B cell (primary cell): ENCODE results near the gene RAB6B. TPM values are rescaled to one million over a fixed set of nuclear protein-coding genes. Genes with fewer than 3 reads are reported as not detected.

Source experiments
- ATAC-seq: fragments of 200-7000 bp; cut with Tn5 transposase; one replicate; pipeline ENCODE4 v1.10.0; 2021; ENCODE audit warnings: low read depth, mild to moderate bottlenecking, moderate number of reproducible peaks, moderate library complexity
- CTCF ChIA-PET: fragments of 350-600 bp; sonication (Branson Sonifier 250); formaldehyde crosslinking; loops from one replicate; lab custom pipeline; 2021; ENCODE audit warnings: antibody characterized with exemption, inconsistent platforms; lab: Charles Lee
- POLR2A ChIA-PET: fragments of 350-600 bp; sonication (Branson Sonifier 250); formaldehyde crosslinking; loops from one replicate; lab custom pipeline; 2021; ENCODE audit warnings: antibody characterized with exemption; lab: Charles Lee
- DNase-seq: peaks from one replicate; pipeline ENCODE4 v3.0.0; 2013
- H2AFZ ChIP-seq: 2 replicates; pipeline ENCODE4 v1.6.1; 2012; ENCODE audit warnings: mild to moderate bottlenecking, low read depth, low read length; ENCODE audit not compliant: insufficient read depth, poor library complexity, severe bottlenecking
- H3K27ac ChIP-seq, 2 donors: 1 replicate in 1 of 2; 2 replicates in 1 of 2; pipeline ENCODE4 v1.5.1; 2012 to 2013; ENCODE audit warnings: low read length in 2 of 2, mild to moderate bottlenecking in 2 of 2, moderate library complexity in 1 of 2
- H3K27me3 ChIP-seq, 4 experiments: fragments of 200-600 bp in 1 of 4; sonication (generic) in 1 of 4; replicated peaks in 1 of 4; 1 replicate in 2 of 4; 2 replicates in 2 of 4; pipeline versions ENCODE4 v1.6.1 to v1.7.0; 2013 to 2016; ENCODE audit warnings: low read length in 3 of 4, mild to moderate bottlenecking in 2 of 4, mixed read lengths in 1 of 4, moderate library complexity in 1 of 4; ENCODE audit not compliant: insufficient read depth in 4 of 4, control insufficient read depth in 3 of 4; ENCODE audit errors: control extremely low read depth in 1 of 4
- H3K36me3 ChIP-seq, 2 experiments: replicated peaks in 1 of 2; 1 replicate in 1 of 2; 2 replicates in 1 of 2; pipeline versions ENCODE4 v1.6.1 to v1.7.1; 2013; ENCODE audit warnings: low read length in 1 of 2; ENCODE audit not compliant: insufficient read depth in 2 of 2, control insufficient read depth in 1 of 2; ENCODE audit errors: control extremely low read depth in 1 of 2, extremely low read depth in 1 of 2
- H3K4me1 ChIP-seq, 2 donors: fragments of 200-600 bp in 1 of 2; sonication (generic) in 1 of 2; 1 replicate in 1 of 2; 2 replicates in 1 of 2; pipeline versions ENCODE4 v1.5.1 to v1.6.1; 2013 to 2017; ENCODE audit warnings: low read length in 2 of 2; ENCODE audit not compliant: control insufficient read depth in 2 of 2, insufficient read depth in 2 of 2
- H3K4me2 ChIP-seq: replicated peaks from 2 replicates; pipeline ENCODE3; 2012; ENCODE audit warnings: mild to moderate bottlenecking, low read depth, low read length; ENCODE audit not compliant: poor library complexity, severe bottlenecking
- H3K4me3 ChIP-seq, 5 experiments: fragments of 200-600 bp in 1 of 5; sonication (generic) in 1 of 5; 1 replicate in 3 of 5; 2 replicates in 2 of 5; pipeline versions ENCODE4 v1.5.1 to v1.7.0; 2011 to 2016; ENCODE audit warnings: low read length in 4 of 5, mild to moderate bottlenecking in 4 of 5, low read depth in 2 of 5, control low read depth in 1 of 5, moderate library complexity in 1 of 5; ENCODE audit not compliant: insufficient read depth in 1 of 5; ENCODE audit errors: control extremely low read depth in 1 of 5, extremely low read depth in 1 of 5
- H3K79me2 ChIP-seq: fragments of 200-600 bp; sonication (generic); one replicate; pipeline ENCODE4 v1.6.0; 2016; ENCODE audit warnings: low read length; ENCODE audit not compliant: control insufficient read depth, insufficient read depth
- H3K9ac ChIP-seq: fragments of 200-600 bp; sonication (generic); 2 replicates; pipeline ENCODE4 v1.6.1; 2017; ENCODE audit warnings: mild to moderate bottlenecking, low read length, moderate library complexity
- H3K9me3 ChIP-seq, 3 donors: one replicate each; pipeline versions ENCODE4 v1.6.1 to v1.7.1; 2013; ENCODE audit warnings: low read length in 2 of 3; ENCODE audit not compliant: control insufficient read depth in 2 of 3, insufficient read depth in 1 of 3; ENCODE audit errors: control extremely low read depth in 1 of 3
- H4K20me1 ChIP-seq: 2 replicates; pipeline ENCODE4 v1.6.0; 2012; ENCODE audit warnings: mild to moderate bottlenecking, low read length; ENCODE audit not compliant: insufficient read depth, control insufficient read depth, poor library complexity, severe bottlenecking
- H3K27ac Mint-ChIP-seq: one replicate; pipeline ENCODE4 v1.8.0; 2021; ENCODE audit warnings: mixed read lengths
- H3K27me3 Mint-ChIP-seq: one replicate; pipeline ENCODE4 v1.8.0; 2021; ENCODE audit warnings: mixed read lengths
- H3K4me1 Mint-ChIP-seq: one replicate; pipeline ENCODE4 v1.8.0; 2021; ENCODE audit warnings: mixed read lengths
- H3K4me3 Mint-ChIP-seq: one replicate; pipeline ENCODE4 v1.8.0; 2021; ENCODE audit warnings: mixed read lengths
- H3K9me3 Mint-ChIP-seq: one replicate; pipeline ENCODE4 v1.8.0; 2022; ENCODE audit warnings: mixed read lengths; ENCODE audit not compliant: insufficient read depth
- CTCF ChIP-seq: fragments of 200-600 bp; IDR thresholded peaks from one replicate; pipeline ENCODE4 v1.8.0; 2022; ENCODE audit warnings: antibody characterized with exemption, mild to moderate bottlenecking
- EZH2 ChIP-seq: IDR thresholded peaks from 2 replicates; pipeline ENCODE4 v1.6.1; 2012; ENCODE audit warnings: borderline replicate concordance, low read depth, mild to moderate bottlenecking, moderate library complexity, low read length; ENCODE audit not compliant: insufficient read depth, poor library complexity, severe bottlenecking
- WGBS: methylation state at CpG from one replicate; pipeline ENCODE4 v1.1.5; 2013; ENCODE audit warnings: missing lambda C conversion rate; ENCODE audit not compliant: insufficient coverage; 5-methylcytosine and 5-hydroxymethylcytosine counted together
- intact Hi-C: fragments of 100-400 bp; cut with micrococcal nuclease; formaldehyde crosslinking; loops from one replicate; pipeline ENCODE4 v1.10.0; 2022
- polyA plus RNA-seq: library from polyadenylated mRNA; depleted of rRNA; stranded (reverse); fragments of >200 nt; gene quantifications from 2 replicates; pipeline ENCODE4 v1.2.3, GENCODE V29; 2012
- total RNA-seq, 2 donors: library from RNA; stranded (reverse); fragments of 120-200 nt in 1 of 2; gene quantifications; 1 replicate in 1 of 2; 2 replicates in 1 of 2; pipeline versions ENCODE4 v1.2.3 to v1.2.4, GENCODE V29; 2013 to 2022

RAB6B gene
- total and polyA plus RNA-seq, 2 donors (not counting 1 experiment from before 2014, with no cell fraction given) = not detected

DNA sequence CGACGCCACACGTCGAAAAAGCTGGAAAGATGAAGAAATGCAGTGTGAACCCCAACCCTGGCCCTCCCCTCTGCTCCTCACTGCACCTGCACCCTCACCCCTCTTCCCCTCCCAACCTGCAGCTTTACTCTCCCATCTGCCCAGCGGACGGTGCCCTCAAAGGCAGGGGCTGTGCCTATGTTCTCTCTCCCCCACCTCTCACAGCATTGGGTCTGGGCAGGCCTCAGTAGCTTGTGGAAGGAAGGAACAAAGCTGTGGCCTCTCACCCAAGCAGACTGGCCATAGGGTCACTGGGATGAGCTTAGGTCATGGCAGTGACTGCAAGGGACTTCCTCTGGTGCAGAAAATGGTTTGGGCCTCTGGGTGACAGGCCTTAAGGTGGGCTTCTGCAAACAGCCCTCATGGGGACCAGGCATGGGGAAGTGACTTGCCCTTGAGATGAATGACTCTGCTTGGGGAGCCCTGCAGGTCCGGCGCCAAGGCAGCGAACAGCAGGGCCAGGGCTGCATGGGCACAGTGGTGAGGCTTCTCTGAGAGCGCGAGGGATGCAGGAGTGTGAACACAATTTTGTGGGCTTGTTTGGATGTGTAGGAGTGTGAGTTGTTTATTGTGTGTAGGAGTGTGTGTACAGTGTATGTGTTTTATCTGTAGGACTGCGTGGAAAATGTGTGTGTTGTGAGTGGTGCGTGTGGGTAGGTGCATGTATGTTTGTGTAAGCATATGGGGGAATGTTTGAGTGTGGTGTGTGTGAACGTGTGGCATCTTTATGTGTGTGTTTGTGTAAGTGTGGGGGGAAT, 60.9 kb downstream of the RAB6B start:
- no peak overlapping the region for H3K4me2 ChIP-seq
- no peaks in the 10 kb centered on the region for H4K20me1 ChIP-seq
- H3K9ac ChIP-seq = no peak overlapping the region
- DNase-seq = no peak
- H3K27ac ChIP-seq = no peak overlapping the region
- TF ChIP-seq CTCF (no peak), EZH2 (no peak)
- intact Hi-C loops = no loop called here
- no peaks in the 10 kb centered on the region for H3K9me3 Mint-ChIP-seq
- H3K9me3 ChIP-seq = no peaks in the 10 kb centered on the region
- H3K4me1 ChIP-seq = no peaks in the 10 kb centered on the region
- H3K79me2 ChIP-seq = no peaks in the 10 kb centered on the region
- H3K27ac Mint-ChIP-seq = no peak overlapping the region
- no peaks in the 10 kb centered on the region for H3K4me1 Mint-ChIP-seq
- POLR2A ChIA-PET = no interaction called here
- H2AFZ ChIP-seq = no peak overlapping the region
- ATAC-seq = no peak
- no peak overlapping the region for H3K4me3 ChIP-seq
- no peak overlapping the region for H3K4me3 Mint-ChIP-seq
- WGBS = 96% methylated on average over 12 of the region's 14 CpGs
- peaks cover 6% of the 10 kb centered on the region for H3K27me3 Mint-ChIP-seq
- no peaks in the 10 kb centered on the region for H3K36me3 ChIP-seq
- no peaks in the 10 kb centered on the region for H3K27me3 ChIP-seq
- CTCF ChIA-PET = interaction anchor here (0.6 kb wide), 1 partner anchor 160 kb away, joined by 3 read pairs; no protein-coding TSS in a partner anchor

DNA sequence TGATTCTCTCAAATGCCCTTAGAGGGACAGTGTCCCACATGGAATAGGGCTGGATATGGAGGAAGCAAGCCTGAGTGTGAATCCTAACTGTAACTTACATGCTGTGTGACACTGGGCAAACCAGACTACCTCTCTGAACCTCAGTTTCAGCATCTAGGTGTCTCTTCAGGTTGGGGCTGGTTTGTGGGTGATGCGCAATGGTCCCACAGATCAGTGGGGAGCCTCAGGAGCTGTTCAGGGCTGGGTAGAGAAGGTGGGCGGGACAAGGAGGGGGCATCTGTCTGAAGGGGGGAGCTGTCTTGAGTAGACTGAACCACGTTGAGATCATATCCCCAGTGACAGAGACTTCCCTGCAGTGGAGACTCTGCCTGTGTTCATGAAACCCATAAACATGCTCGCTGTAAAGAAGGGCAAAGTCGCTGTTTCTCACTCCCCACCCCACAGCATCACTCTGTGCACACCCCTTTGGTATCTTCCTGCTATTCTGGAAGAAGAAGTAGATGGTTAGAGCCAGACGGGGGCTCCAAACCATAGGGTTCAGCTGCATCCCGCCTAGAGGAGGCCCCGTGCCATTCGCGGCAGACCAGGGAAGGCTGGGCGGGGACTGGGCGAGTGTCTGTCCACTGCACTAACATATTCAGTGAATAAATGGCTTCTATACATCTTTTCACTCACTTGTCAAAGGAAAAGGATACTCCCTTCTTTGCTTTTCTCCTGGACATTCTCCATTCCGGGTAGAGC, 61.6 kb downstream of the RAB6B start:
- ChIA-PET CTCF (interaction anchor here (0.6 kb wide), 1 partner anchor 159 kb away, joined by 3 read pairs; no protein-coding TSS in a partner anchor), POLR2A (no interaction called here)
- no peaks in the 10 kb centered on the region for H3K27me3 ChIP-seq
- no peak overlapping the region for H3K4me2 ChIP-seq
- H3K36me3 ChIP-seq = no peaks in the 10 kb centered on the region
- no peak overlapping the region for H3K27ac Mint-ChIP-seq
- no peak overlapping the region for H2AFZ ChIP-seq
- no peaks in the 10 kb centered on the region for H4K20me1 ChIP-seq
- no peak for TF ChIP-seq EZH2
- no peak for TF ChIP-seq CTCF
- no peaks in the 10 kb centered on the region for H3K4me1 Mint-ChIP-seq
- H3K79me2 ChIP-seq = no peaks in the 10 kb centered on the region
- ATAC-seq (no peak), DNase-seq (no peak)
- WGBS = 94% methylated on average over 7 of the region's 13 CpGs
- H3K9me3 Mint-ChIP-seq = no peaks in the 10 kb centered on the region
- H3K27ac ChIP-seq = no peak overlapping the region
- intact Hi-C loops = no loop called here
- peaks cover 6% of the 10 kb centered on the region for H3K27me3 Mint-ChIP-seq
- no peak overlapping the region for H3K9ac ChIP-seq
- no peak overlapping the region for H3K4me3 ChIP-seq
- H3K4me1 ChIP-seq = no peaks in the 10 kb centered on the region
- H3K9me3 ChIP-seq = no peaks in the 10 kb centered on the region
- H3K4me3 Mint-ChIP-seq = no peak overlapping the region
